ENCODE results near the gene ARCN1.
"Not testable (repeated sequence)": the region's sequence is repeated elsewhere in the genome, so short reads cannot be mapped to it uniquely, and the experiment has no call there.

ARCN1 gene

GRCh38 chr11:118605116-118605867 is 33.1 kb downstream of the ARCN1 start:
- DNase-seq (ENCODE audit: low read depth, low spot score): no peak

- DNase-seq (ENCODE audit: low read depth, low spot score): no peak
Observed at GRCh38 chr11:118606157-118606843, 34.1 kb downstream of the ARCN1 start.

GRCh38 chr11:118606844-118607228 is 34.6 kb downstream of the ARCN1 start:
- DNase-seq (ENCODE audit: low read depth, low spot score): no peak

- DNase-seq (ENCODE audit: low read depth, low spot score): peak; percentile 89
Observed at GRCh38 chr11:118607401-118608359, 35.5 kb downstream of the ARCN1 start, which contains the start of gene PHLDB1. Gene PHLDB1, plus strand, starts transcription at chr11:118607615. Its CDS starts 6,222 bp downstream, at chr11:118613837.

DNA sequence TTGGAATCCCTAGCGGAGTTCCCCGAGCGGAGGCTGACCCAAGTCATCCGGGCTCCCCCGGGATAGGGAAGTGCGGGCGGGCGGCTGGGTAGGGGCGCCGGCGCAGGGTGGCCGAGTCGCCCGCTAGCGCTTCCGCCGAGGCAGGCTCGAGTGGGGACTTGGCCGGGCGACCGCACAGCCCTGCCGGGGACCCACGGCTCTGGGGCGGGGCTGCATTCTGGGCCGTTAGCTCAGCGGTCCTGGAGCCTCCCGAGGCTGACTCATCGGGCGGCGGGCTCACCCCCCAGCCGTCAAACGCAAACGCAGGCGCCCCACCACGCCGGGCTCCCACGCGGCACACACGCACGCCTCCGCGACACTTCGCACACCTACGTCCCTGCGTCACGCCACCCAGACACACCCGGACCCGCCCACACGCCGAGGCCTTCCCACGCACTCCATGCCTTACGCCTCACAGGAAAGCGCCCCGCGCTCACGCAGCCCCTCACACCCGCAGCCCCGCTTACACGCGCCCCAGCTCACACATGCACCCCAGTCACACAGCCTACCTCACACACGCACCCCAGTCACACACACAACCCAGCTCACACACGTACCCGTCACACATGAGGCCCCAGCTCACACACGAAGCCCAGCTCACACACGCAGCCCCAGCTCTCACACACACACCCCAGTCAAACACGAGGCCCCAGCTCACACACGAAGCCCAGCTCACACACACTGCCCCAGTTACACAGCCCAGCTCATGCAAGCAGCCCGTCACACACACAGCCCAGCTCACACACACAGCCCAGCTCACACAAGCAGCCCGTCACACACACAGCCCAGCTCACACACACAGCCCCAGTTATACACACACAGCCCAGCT is 36.4 kb downstream of the ARCN1 start:
- peak; percentile 92 for DNase-seq (ENCODE audit: low read depth, low spot score)

GRCh38 chr11:118609380-118610224 is 37.4 kb downstream of the ARCN1 start:
- peak; percentile 68 for DNase-seq (ENCODE audit: low read depth, low spot score)

- DNase-seq (ENCODE audit: low read depth, low spot score): no peak
Observed at GRCh38 chr11:118610225-118610772, 38.1 kb downstream of the ARCN1 start.

- peak; percentile 87 for DNase-seq (ENCODE audit: low read depth, low spot score)
Observed at GRCh38 chr11:118610773-118611432, 38.7 kb downstream of the ARCN1 start.

DNA sequence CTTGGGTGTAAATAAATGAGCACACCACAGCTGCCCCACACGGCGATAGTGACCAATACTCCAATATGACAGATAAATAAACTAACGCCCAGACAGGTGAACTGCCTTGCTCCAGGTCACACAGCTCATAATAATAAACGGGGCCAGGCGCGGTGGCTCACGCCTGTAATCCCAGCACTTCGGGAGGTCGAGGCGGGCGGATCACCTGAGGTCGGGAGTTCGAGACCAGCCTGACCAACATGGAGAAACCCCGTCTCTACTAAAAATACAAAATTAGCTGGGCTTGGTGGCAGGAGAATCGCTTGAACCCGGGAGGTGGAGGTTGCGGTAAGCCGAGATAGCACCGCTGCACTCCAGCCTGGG is 39.2 kb downstream of the ARCN1 start:
- not testable (repeated sequence) for DNase-seq (ENCODE audit: low read depth, low spot score)

GRCh38 chr11:118612378-118612777 is 40.2 kb downstream of the ARCN1 start:
- DNase-seq (ENCODE audit: low read depth, low spot score): peak; percentile 59

DNA sequence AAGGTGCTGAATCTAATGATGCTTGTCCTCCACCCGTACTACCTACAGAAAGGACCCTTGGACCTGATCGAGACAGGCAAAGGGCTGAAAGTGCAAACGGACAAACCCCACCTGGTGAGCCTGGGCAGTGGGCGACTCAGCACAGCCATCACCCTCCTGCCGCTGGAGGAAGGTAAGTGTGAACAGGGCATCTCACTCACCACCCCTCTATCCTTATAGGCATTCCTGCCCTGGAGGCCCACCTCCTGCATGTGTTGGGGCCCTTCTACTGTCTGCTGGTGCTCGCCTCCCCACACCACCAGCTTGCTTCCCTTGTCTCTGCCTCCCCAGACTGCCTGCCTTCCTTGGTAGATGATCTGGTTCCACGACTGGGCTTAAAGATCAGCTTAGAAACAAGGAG is 42.3 kb downstream of the ARCN1 start:
- DNase-seq (ENCODE audit: low read depth, low spot score): no peak

- peak; percentile 87 for DNase-seq (ENCODE audit: low read depth, low spot score)
Observed at GRCh38 chr11:118615282-118615975, 43.2 kb downstream of the ARCN1 start.

- DNase-seq (ENCODE audit: low read depth, low spot score): no peak
Observed at GRCh38 chr11:118615976-118616371, 43.8 kb downstream of the ARCN1 start.

DNA sequence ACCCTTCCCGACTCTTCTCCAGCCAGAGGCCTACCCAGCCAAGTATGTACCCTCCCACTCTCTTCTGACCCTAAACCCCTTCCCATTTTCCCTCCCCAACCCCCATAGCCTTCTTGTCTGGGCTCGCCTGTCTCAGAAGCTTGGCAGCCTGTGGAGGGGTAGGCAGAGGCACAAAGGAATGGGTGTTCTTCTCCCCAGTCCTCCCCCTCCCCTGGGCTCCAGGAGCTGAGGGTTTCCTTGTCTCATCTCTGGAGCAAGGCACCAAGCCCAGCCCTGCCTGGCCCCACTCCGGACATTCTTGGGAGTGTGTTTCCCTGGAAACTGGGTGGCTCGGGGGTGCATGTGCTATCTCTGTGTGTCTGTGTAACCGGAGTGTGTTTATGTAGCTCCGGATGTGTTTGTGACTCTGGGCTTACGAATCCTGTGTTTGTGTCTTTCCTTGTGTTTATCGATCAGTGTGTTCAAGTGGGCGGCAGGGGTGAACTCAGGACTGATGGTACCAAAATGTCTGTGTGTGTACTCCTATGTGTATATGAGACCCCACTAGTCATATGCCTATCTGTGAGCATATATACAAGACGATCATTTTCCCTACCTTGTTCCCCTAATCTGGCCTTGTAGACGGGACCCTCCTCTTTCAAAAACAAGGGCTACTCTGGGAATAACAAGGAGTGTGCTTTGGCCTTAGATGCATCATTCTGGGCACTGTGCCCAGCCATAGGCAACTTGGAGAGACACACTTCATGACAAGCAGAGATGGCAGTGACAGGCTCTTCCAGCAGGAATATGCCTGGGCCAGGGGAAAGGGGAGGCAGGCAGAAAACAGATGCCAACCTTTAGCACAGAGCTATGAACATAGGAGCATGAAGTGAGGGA is 46.1 kb downstream of the ARCN1 start:
- peak; percentile 91 for DNase-seq (ENCODE audit: low read depth, low spot score)

GRCh38 chr11:118618991-118619375 is 46.8 kb downstream of the ARCN1 start:
- DNase-seq (ENCODE audit: low read depth, low spot score): peak; percentile 97

GRCh38 chr11:118619444-118620197 is 47.4 kb downstream of the ARCN1 start:
- DNase-seq (ENCODE audit: low read depth, low spot score): peak; percentile 95

DNA sequence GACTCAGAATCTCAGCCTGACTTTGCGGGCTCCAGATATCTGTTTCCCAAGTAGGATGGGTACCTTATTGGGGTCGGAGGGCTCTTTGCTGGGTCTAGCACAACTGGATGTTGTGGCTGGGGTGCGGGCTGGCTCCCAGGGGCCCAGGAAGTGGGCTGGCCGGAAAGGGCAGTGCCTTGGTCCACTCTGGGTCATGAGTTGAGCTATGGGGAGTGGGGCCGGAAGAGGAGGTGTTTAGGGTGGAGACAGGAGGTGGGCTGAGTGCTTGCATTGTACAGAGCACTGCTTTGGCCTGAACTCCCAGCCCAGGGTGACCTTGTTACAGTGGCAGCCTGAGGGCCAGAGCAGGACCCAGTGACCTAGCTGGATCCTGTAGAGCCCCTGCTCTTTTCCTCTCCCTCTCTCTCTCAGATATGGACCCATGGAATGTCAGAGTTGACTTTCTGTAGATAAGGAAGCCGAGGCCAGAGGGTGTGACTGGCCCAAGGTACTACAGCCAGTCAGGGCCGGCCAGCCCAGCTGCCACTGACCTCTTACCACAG is 48.4 kb downstream of the ARCN1 start:
- no peak for DNase-seq (ENCODE audit: low read depth, low spot score)
